Activated CD8-positive, alpha-beta T cell treated with anti-CD3 and anti-CD28 coated beads for 36 hours (primary cell): ENCODE results near the gene C1orf116. TPM values are rescaled to one million over a fixed set of nuclear protein-coding genes. Genes with fewer than 3 reads are reported as not detected.

Experiments
- ATAC-seq: fragments of 200-7000 bp; cut with Tn5 transposase; one replicate; pipeline ENCODE4 v1.10.0; 2021; ENCODE audit warnings: mild to moderate bottlenecking, moderate library complexity
- CTCF ChIA-PET: fragments of 350-600 bp; sonication (Branson Sonifier 250); formaldehyde crosslinking; loops from one replicate; lab custom pipeline; 2021; ENCODE audit warnings: antibody characterized with exemption; lab: Charles Lee
- POLR2A ChIA-PET: fragments of 350-600 bp; sonication (Branson Sonifier 250); formaldehyde crosslinking; loops from one replicate; lab custom pipeline; 2021; ENCODE audit warnings: antibody characterized with exemption; lab: Charles Lee
- DNase-seq: peaks from one replicate; pipeline ENCODE4 v3.0.0-alpha.2; 2020
- H3K27ac Mint-ChIP-seq: one replicate; pipeline ENCODE4 v1.8.0; 2021; ENCODE audit warnings: mild to moderate bottlenecking, mixed read lengths
- H3K27me3 Mint-ChIP-seq: one replicate; pipeline ENCODE4 v1.8.0; 2021; ENCODE audit warnings: mixed read lengths
- H3K36me3 Mint-ChIP-seq: one replicate; pipeline ENCODE4 v1.8.0; 2021; ENCODE audit warnings: low read depth, mixed read lengths
- H3K4me1 Mint-ChIP-seq: one replicate; pipeline ENCODE4 v1.8.0; 2021; ENCODE audit warnings: low read depth, mixed read lengths
- H3K4me3 Mint-ChIP-seq: one replicate; pipeline ENCODE4 v1.8.0; 2021; ENCODE audit warnings: mild to moderate bottlenecking, moderate library complexity, mixed read lengths
- H3K9me3 Mint-ChIP-seq: one replicate; pipeline ENCODE4 v1.8.0; 2021; ENCODE audit warnings: mixed read lengths
- CTCF ChIP-seq: fragments of 200-600 bp; IDR thresholded peaks from one replicate; pipeline ENCODE4 v1.8.0; 2022; ENCODE audit warnings: antibody characterized with exemption, mild to moderate bottlenecking
- intact Hi-C: fragments of 100-400 bp; cut with micrococcal nuclease; formaldehyde crosslinking; loops from one replicate; pipeline ENCODE4 v1.10.0; 2022
- total RNA-seq, 2 experiments: library from RNA; stranded (reverse); gene quantifications; one replicate each; pipeline ENCODE4 v1.2.3, GENCODE V29; 2021

Gene C1orf116
- total RNA-seq, 2 experiments from 2014 or later: 0.07 to 0.13 TPM

- no peaks in the 10 kb centered on the region for H3K36me3 Mint-ChIP-seq
- TF ChIP-seq CTCF: no peak
- ChIA-PET CTCF (interaction anchor here (1.0 to 3.7 kb wide), 3 partner anchors 10 to 59 kb away, joined by 3 to 23 read pairs (median 21); no protein-coding TSS in a partner anchor), POLR2A (no interaction called here)
- no peaks in the 10 kb centered on the region for H3K9me3 Mint-ChIP-seq
- intact Hi-C loops: no loop called here
- H3K27ac Mint-ChIP-seq: no peak overlapping the region
- no peak for DNase-seq
- H3K4me3 Mint-ChIP-seq: no peak overlapping the region
- H3K27me3 Mint-ChIP-seq: peaks cover 7% of the 10 kb centered on the region
- no peak for ATAC-seq
- no peaks in the 10 kb centered on the region for H3K4me1 Mint-ChIP-seq
These were observed 39.8 kb downstream of the C1orf116 start for GRCh38 chr1:206992790-206993189.

- ATAC-seq (no peak), DNase-seq (no peak)
- intact Hi-C loops: no loop called here
- POLR2A ChIA-PET: interaction anchor here (0.6 kb wide), 1 partner anchor 53 kb away, joined by 3 read pairs; no protein-coding TSS in a partner anchor
- Mint-ChIP-seq H3K36me3 (no peaks in the 10 kb centered on the region), H3K4me1 (no peaks in the 10 kb centered on the region), H3K4me3 (no peak overlapping the region), H3K27me3 (peaks cover 7% of the 10 kb centered on the region), H3K9me3 (no peaks in the 10 kb centered on the region), H3K27ac (no peak overlapping the region)
- TF ChIP-seq CTCF: no peak
- CTCF ChIA-PET: interaction anchor here (0.7 to 4.5 kb wide), 3 partner anchors 15 to 53 kb away, joined by 3 to 27 read pairs (median 5); no protein-coding TSS in a partner anchor
These were observed 44.7 kb downstream of the C1orf116 start for GRCh38 chr1:206987873-206988272.

- no peak for TF ChIP-seq CTCF
- no peak for ATAC-seq
- Mint-ChIP-seq H3K4me3 (no peak overlapping the region), H3K9me3 (no peaks in the 10 kb centered on the region), H3K36me3 (no peaks in the 10 kb centered on the region), H3K27me3 (peaks cover 6% of the 10 kb centered on the region), H3K27ac (no peak overlapping the region), H3K4me1 (no peaks in the 10 kb centered on the region)
- ChIA-PET CTCF (interaction anchor here (4.5 to 9.2 kb wide), 2 partner anchors 18 to 53 kb away, joined by 27 to 182 read pairs; no protein-coding TSS in a partner anchor), POLR2A (no interaction called here)
- DNase-seq: no peak
- intact Hi-C loops: no loop called here
These were observed 45.7 kb downstream of the C1orf116 start for GRCh38 chr1:206986885-206987284.

GRCh38 chr1:206986402-206986801 lies 46.2 kb downstream of the C1orf116 start:
- ChIA-PET CTCF (interaction anchor here (4.5 to 9.2 kb wide), 2 partner anchors 19 to 52 kb away, joined by 27 to 182 read pairs; no protein-coding TSS in a partner anchor), POLR2A (interaction anchor here (1.0 kb wide), 1 partner anchor 353 kb away, joined by 4 read pairs; no protein-coding TSS in a partner anchor)
- H3K36me3 Mint-ChIP-seq: no peaks in the 10 kb centered on the region
- H3K27ac Mint-ChIP-seq: no peak overlapping the region
- TF ChIP-seq CTCF: no peak
- peaks cover 5% of the 10 kb centered on the region for H3K27me3 Mint-ChIP-seq
- H3K4me1 Mint-ChIP-seq: no peaks in the 10 kb centered on the region
- intact Hi-C loops: no loop called here
- no peaks in the 10 kb centered on the region for H3K9me3 Mint-ChIP-seq
- H3K4me3 Mint-ChIP-seq: no peak overlapping the region
- ATAC-seq: no peak
- no peak for DNase-seq

GRCh38 chr1:206985162-206985749 lies 47.3 kb downstream of the C1orf116 start:
- no peak for ATAC-seq
- Mint-ChIP-seq H3K36me3 (no peaks in the 10 kb centered on the region), H3K4me1 (no peaks in the 10 kb centered on the region), H3K9me3 (no peaks in the 10 kb centered on the region), H3K4me3 (no peak overlapping the region), H3K27me3 (peaks cover 5% of the 10 kb centered on the region), H3K27ac (no peak overlapping the region)
- TF ChIP-seq CTCF: no peak
- DNase-seq: no peak
- POLR2A ChIA-PET: interaction anchor here (1.0 kb wide), 1 partner anchor 351 kb away, joined by 4 read pairs; no protein-coding TSS in a partner anchor
- CTCF ChIA-PET: interaction anchor here (1.3 to 9.2 kb wide), 4 partner anchors 20 to 321 kb away, joined by 3 to 182 read pairs (median 15); no protein-coding TSS in a partner anchor
- intact Hi-C loops: no loop called here
